Sigmoid colon (tissue), 4 donors: ENCODE results near the gene SULT2B1.

Experiments
- CTCF ChIP-seq, 4 experiments: fragments of 450-650 bp in 3 of 4; fragments of 200-600 bp in 1 of 4; IDR thresholded peaks; one replicate each; pipeline ENCODE4 v1.5.1; 2016 to 2019; ENCODE audit warnings: antibody characterized with exemption in 4 of 4, mild to moderate bottlenecking in 3 of 4, moderate library complexity in 2 of 4
- POLR2A ChIP-seq, 2 donors: fragments of 450-650 bp; IDR thresholded peaks; one replicate each; pipeline ENCODE4 v1.6.1; 2016; ENCODE audit warnings: antibody characterized with exemption in 2 of 2, mild to moderate bottlenecking in 2 of 2, moderate library complexity in 2 of 2
- POLR2AphosphoS5 ChIP-seq, 4 donors: sonication (generic); formaldehyde crosslinking; IDR thresholded peaks; one replicate each; pipeline ENCODE4 v1.6.1; 2017; ENCODE audit warnings: antibody characterized with exemption in 4 of 4

GRCh38 chr19:48616041-48616436 lies 64.1 kb downstream of the SULT2B1 start:
- TF ChIP-seq CTCF (IDR thresholded peaks at IDR 0.05) (no peak), POLR2A (IDR thresholded peaks at IDR 0.05) (no peak), POLR2AphosphoS5 (IDR thresholded peaks at IDR 0.05) (no peak)
